GM12878 (cell line): ENCODE measurements around the gene FBXL7. TPM values are rescaled to one million over a fixed set of nuclear protein-coding genes. Genes with fewer than 3 reads are reported as not detected.

Source experiments
- ATAC-seq: fragments of 200-7000 bp; cut with Tn5 transposase; 3 replicates; pipeline ENCODE4 v1.9.1; 2020; ENCODE audit warnings: mild to moderate bottlenecking, moderate library complexity
- BruUV-seq: library from RNA; stranded (reverse); fragments of 400-500 nt; replicated peaks from 2 replicates; lab custom pipeline; 2021; lab: Mats Ljungman, UMichigan
- CTCF ChIA-PET: fragments of 300-600 bp; sonication (Branson Sonifier 250); formaldehyde crosslinking; extraction: SDS; loops from one replicate; lab custom pipeline; 2021; ENCODE audit warnings: inconsistent platforms; lab: Yijun Ruan, JAX
- POLR2A ChIA-PET: fragments of 350-600 bp; formaldehyde crosslinking; extraction: SDS; loops from one replicate; lab custom pipeline; 2021; ENCODE audit warnings: inconsistent platforms; lab: Charles Lee
- RAD21 ChIA-PET: fragments of 300-600 bp; sonication (Branson Sonifier 250); formaldehyde crosslinking; loops from one replicate; lab custom pipeline; 2023; ENCODE audit warnings: antibody characterized with exemption; ENCODE audit not compliant: unreplicated experiment; lab: Charles Lee
- SMC1A ChIA-PET: fragments of 300-600 bp; sonication (Branson Sonifier 250); formaldehyde crosslinking; loops from one replicate; lab custom pipeline; 2023; ENCODE audit not compliant: unreplicated experiment, uncharacterized antibody; lab: Charles Lee
- DNase-seq: peaks from one replicate; pipeline ENCODE4 v3.0.0-alpha.2; 2011; ENCODE audit warnings: low read depth, low spot score
- FAIRE-seq: peaks from 3 replicates; lab custom pipeline; 2011; peaks lifted over from hg19 to GRCh38; lab: Jason Lieb, UNC
- H2AFZ ChIP-seq: 2 replicates; pipeline ENCODE4 v1.6.0; 2011; ENCODE audit warnings: low read depth, low read length, control low read depth; ENCODE audit not compliant: control insufficient read depth
- H3K27ac ChIP-seq: 2 replicates; pipeline ENCODE4 v1.5.1; 2011; ENCODE audit warnings: control low read depth; ENCODE audit not compliant: control insufficient read depth, insufficient read depth
- H3K27me3 ChIP-seq, 2 experiments: replicated peaks in 1 of 2; 2 replicates each; pipeline versions ENCODE4 v1.6.0 to v1.6.1; 2011; ENCODE audit warnings: low read length in 1 of 2; ENCODE audit not compliant: control insufficient read depth in 2 of 2, insufficient read depth in 2 of 2
- H3K36me3 ChIP-seq, 2 experiments: 2 replicates each; pipeline ENCODE4 v1.5.1; 2011; ENCODE audit warnings: low read length in 1 of 2; ENCODE audit not compliant: control insufficient read depth in 2 of 2, insufficient read depth in 2 of 2
- H3K4me1 ChIP-seq: 2 replicates; pipeline ENCODE4 v1.6.1; 2011; ENCODE audit warnings: mild to moderate bottlenecking, low read length, moderate library complexity, mixed read lengths; ENCODE audit not compliant: control insufficient read depth, insufficient read depth
- H3K4me2 ChIP-seq: 2 replicates; pipeline ENCODE4 v1.6.0; 2011; ENCODE audit warnings: control low read depth; ENCODE audit not compliant: control insufficient read depth, insufficient read depth
- H3K4me3 ChIP-seq: fragments of 200-600 bp; sonication (generic); 2 replicates; pipeline ENCODE4 v1.5.1; 2016
- H3K79me2 ChIP-seq: 2 replicates; pipeline ENCODE4 v1.6.0; 2011; ENCODE audit warnings: low read length; ENCODE audit not compliant: control insufficient read depth, insufficient read depth
- H3K9ac ChIP-seq: 2 replicates; pipeline ENCODE4 v1.8.0; 2011; ENCODE audit warnings: low read length, control low read depth, mixed read lengths; ENCODE audit not compliant: control insufficient read depth, insufficient read depth
- H3K9me3 ChIP-seq: replicated peaks from 3 replicates; pipeline ENCODE4 v1.5.1; 2011; ENCODE audit warnings: mild to moderate bottlenecking, low read length; ENCODE audit not compliant: control insufficient read depth, insufficient read depth
- H4K20me1 ChIP-seq: 2 replicates; pipeline ENCODE4 v1.6.0; 2011; ENCODE audit not compliant: control insufficient read depth, insufficient read depth
- CHD4 ChIP-seq: fragments of 200-600 bp; sonication (generic); IDR thresholded peaks from 2 replicates; pipeline ENCODE4 v1.6.1; 2016; ENCODE audit warnings: mild to moderate bottlenecking
- CREM ChIP-seq: IDR thresholded peaks from 2 replicates; pipeline ENCODE4 v1.6.1; 2014; ENCODE audit warnings: antibody characterized with exemption, low read depth
- EP300 ChIP-seq, 2 experiments: fragments of 150-350 bp in 1 of 2; IDR thresholded peaks; 2 replicates each; pipeline ENCODE4 v1.6.1; 2011 to 2012; ENCODE audit warnings: low read depth in 2 of 2, low read length in 2 of 2, borderline replicate concordance in 1 of 2, improper control_type of control experiment in 1 of 2, inconsistent platforms in 1 of 2; ENCODE audit not compliant: control insufficient read depth in 1 of 2
- ESRRA ChIP-seq: IDR thresholded peaks from 2 replicates; pipeline ENCODE4 v1.6.1; 2012; ENCODE audit warnings: mild to moderate bottlenecking, low read length, improper control_type of control experiment
- KAT2A ChIP-seq: conservative IDR thresholded peaks from 2 replicates; pipeline ENCODE4 v1.6.1; 2011; ENCODE audit warnings: low read depth, low read length; ENCODE audit not compliant: control insufficient read depth
- NR2C1 ChIP-seq: fragments of 450-650 bp; IDR thresholded peaks from 2 replicates; pipeline ENCODE4 v1.6.1; 2017; ENCODE audit warnings: antibody characterized with exemption, mild to moderate bottlenecking, moderate library complexity
- TARDBP ChIP-seq: IDR thresholded peaks from 2 replicates; pipeline ENCODE4 v1.6.1; 2016; ENCODE audit warnings: borderline replicate concordance
- WGBS: methylation state at CpG from one replicate; pipeline ENCODE4 v1.1.6; 2016; ENCODE audit warnings: low lambda C conversion rate; ENCODE audit not compliant: insufficient replicate concordance, insufficient coverage; ENCODE audit errors: missing lambda C conversion rate; 5-methylcytosine and 5-hydroxymethylcytosine counted together
- in situ Hi-C: fragments of 300-500 bp; cut with MboI; formaldehyde crosslinking; loops from 9 replicates; pipeline ENCODE4 v1.14.3; 2018; ENCODE audit warnings: mixed read lengths
- intact Hi-C: fragments of 100-400 bp; cut with micrococcal nuclease; formaldehyde crosslinking; loops from one replicate; pipeline ENCODE4 v1.14.2; 2022; ENCODE audit not compliant: unreplicated experiment
- polyA plus RNA-seq, 11 experiments: library from polyadenylated mRNA; depleted of rRNA in 4 of 11; unstranded in 6 of 11; stranded (reverse) in 5 of 11; fragments of >200 nt; fragmentation: Nextera tagmentation in 4 of 11; fragmentation: Illumina TruSeq in 1 of 11; extraction: Ambion mirVana in 4 of 11; extraction: Trizol in 1 of 11; gene quantifications; 1 replicate in 1 of 11; 2 replicates in 10 of 11; pipeline versions ENCODE4 v1.2.1 to v1.2.3, GENCODE V29; 2011 to 2016; ENCODE audit warnings: inconsistent platforms in 2 of 11, missing spikeins in 2 of 11, low read depth in 1 of 11
- total RNA-seq, 4 experiments: library from RNA; depleted of rRNA in 3 of 4; stranded (reverse); fragments of >200 nt in 3 of 4; fragmentation: Illumina TruSeq in 1 of 4; extraction: Trizol in 1 of 4; gene quantifications; 2 replicates each; pipeline versions ENCODE4 v1.2.1 to v1.2.3, GENCODE V29; 2013 to 2021
- TF ChIP-seq, protein P1 (sequence below): fragments of 450-650 bp; IDR thresholded peaks from 2 replicates; pipeline ENCODE4 v1.6.1; 2018; ENCODE audit warnings: mild to moderate bottlenecking, low read depth, moderate library complexity; ENCODE audit not compliant: partially characterized antibody
- TF ChIP-seq, protein P2 (sequence below): fragments of 450-650 bp; IDR thresholded peaks from 2 replicates; pipeline ENCODE4 v1.6.1; 2017; ENCODE audit warnings: borderline replicate concordance
- TF ChIP-seq, protein P3 (sequence below): fragments of 450-650 bp; conservative IDR thresholded peaks from 2 replicates; pipeline ENCODE4 v1.6.1; 2017; ENCODE audit warnings: mild to moderate bottlenecking, moderate library complexity
- TF ChIP-seq, protein P4 (sequence below): IDR thresholded peaks from 2 replicates; pipeline ENCODE4 v1.6.1; 2012; ENCODE audit warnings: low read length, inconsistent platforms
- TF ChIP-seq, protein P5 (sequence below): fragments of 450-650 bp; IDR thresholded peaks from 2 replicates; pipeline ENCODE4 v1.6.1; 2014; ENCODE audit warnings: mild to moderate bottlenecking

FBXL7 gene
- total and polyA plus RNA-seq, 10 of the 15 experiments (the other 5 are each of a cell fraction or from before 2014, with no cell fraction given): 0.03 to 0.44 (median 0.16) TPM

DNA sequence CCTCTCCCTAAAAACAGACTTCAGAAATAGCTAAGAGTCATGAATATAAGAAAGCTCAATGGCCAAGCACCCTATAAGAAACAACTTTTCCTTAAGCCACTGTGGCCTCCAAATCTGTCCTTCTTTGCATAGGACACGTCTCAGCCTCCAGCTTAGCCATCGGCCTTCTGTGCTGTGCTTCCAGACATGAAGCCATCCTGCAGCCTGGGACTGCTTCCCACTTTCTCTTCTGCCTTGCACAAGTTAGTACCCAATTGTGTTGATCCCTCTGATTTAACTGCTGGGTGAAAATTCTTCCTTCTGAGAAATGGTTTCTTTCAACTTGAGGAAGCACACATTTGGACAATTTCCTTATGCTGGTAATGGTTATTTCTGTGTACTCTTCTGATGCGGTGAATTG is 344.9 kb downstream of the FBXL7 start:
- FAIRE-seq: no peak
- ChIA-PET RAD21 (no interaction called here), CTCF (no interaction called here), POLR2A (no interaction called here), SMC1A (no interaction called here)
- in situ Hi-C loops (no loop called here), intact Hi-C loops (no loop called here)
- no peaks in the 10 kb centered on the region for H3K4me1 ChIP-seq
- no peak overlapping the region for H2AFZ ChIP-seq
- no peak for DNase-seq
- H3K9ac ChIP-seq: no peak overlapping the region
- no peaks in the 10 kb centered on the region for H3K79me2 ChIP-seq
- no peak overlapping the region for H3K4me3 ChIP-seq
- 12% methylated on average over 3 of the region's 3 CpGs for whole genome bisulfite sequencing
- no peaks in the 10 kb centered on the region for H4K20me1 ChIP-seq
- no peaks in the 10 kb centered on the region for H3K36me3 ChIP-seq
- H3K27me3 ChIP-seq: no peaks in the 10 kb centered on the region
- no TSS peak for BruUV-seq
- H3K4me2 ChIP-seq: no peak overlapping the region
- no peak overlapping the region for H3K27ac ChIP-seq
- H3K9me3 ChIP-seq: no peaks in the 10 kb centered on the region
- no peak for ATAC-seq
- TF ChIP-seq NR2C1 (no peak), CREM (no peak), TARDBP (no peak), EP300 (IDR thresholded peaks at IDR 0.05; ENCODE audit: borderline replicate concordance in 1 of 2, control insufficient read depth in 1 of 2, low read depth in 2 of 2, low read length in 2 of 2) (no peak), ESRRA (no peak), CHD4 (no peak), KAT2A (no peak)
- TF ChIP-seq, protein P1, sequence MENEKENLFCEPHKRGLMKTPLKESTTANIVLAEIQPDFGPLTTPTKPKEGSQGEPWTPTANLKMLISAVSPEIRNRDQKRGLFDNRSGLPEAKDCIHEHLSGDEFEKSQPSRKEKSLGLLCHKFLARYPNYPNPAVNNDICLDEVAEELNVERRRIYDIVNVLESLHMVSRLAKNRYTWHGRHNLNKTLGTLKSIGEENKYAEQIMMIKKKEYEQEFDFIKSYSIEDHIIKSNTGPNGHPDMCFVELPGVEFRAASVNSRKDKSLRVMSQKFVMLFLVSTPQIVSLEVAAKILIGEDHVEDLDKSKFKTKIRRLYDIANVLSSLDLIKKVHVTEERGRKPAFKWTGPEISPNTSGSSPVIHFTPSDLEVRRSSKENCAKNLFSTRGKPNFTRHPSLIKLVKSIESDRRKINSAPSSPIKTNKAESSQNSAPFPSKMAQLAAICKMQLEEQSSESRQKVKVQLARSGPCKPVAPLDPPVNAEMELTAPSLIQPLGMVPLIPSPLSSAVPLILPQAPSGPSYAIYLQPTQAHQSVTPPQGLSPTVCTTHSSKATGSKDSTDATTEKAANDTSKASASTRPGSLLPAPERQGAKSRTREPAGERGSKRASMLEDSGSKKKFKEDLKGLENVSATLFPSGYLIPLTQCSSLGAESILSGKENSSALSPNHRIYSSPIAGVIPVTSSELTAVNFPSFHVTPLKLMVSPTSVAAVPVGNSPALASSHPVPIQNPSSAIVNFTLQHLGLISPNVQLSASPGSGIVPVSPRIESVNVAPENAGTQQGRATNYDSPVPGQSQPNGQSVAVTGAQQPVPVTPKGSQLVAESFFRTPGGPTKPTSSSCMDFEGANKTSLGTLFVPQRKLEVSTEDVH: no peak
- TF ChIP-seq, protein P2, sequence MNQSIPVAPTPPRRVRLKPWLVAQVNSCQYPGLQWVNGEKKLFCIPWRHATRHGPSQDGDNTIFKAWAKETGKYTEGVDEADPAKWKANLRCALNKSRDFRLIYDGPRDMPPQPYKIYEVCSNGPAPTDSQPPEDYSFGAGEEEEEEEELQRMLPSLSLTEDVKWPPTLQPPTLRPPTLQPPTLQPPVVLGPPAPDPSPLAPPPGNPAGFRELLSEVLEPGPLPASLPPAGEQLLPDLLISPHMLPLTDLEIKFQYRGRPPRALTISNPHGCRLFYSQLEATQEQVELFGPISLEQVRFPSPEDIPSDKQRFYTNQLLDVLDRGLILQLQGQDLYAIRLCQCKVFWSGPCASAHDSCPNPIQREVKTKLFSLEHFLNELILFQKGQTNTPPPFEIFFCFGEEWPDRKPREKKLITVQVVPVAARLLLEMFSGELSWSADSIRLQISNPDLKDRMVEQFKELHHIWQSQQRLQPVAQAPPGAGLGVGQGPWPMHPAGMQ: no peak
- TF ChIP-seq, protein P3, sequence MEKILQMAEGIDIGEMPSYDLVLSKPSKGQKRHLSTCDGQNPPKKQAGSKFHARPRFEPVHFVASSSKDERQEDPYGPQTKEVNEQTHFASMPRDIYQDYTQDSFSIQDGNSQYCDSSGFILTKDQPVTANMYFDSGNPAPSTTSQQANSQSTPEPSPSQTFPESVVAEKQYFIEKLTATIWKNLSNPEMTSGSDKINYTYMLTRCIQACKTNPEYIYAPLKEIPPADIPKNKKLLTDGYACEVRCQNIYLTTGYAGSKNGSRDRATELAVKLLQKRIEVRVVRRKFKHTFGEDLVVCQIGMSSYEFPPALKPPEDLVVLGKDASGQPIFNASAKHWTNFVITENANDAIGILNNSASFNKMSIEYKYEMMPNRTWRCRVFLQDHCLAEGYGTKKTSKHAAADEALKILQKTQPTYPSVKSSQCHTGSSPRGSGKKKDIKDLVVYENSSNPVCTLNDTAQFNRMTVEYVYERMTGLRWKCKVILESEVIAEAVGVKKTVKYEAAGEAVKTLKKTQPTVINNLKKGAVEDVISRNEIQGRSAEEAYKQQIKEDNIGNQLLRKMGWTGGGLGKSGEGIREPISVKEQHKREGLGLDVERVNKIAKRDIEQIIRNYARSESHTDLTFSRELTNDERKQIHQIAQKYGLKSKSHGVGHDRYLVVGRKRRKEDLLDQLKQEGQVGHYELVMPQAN: no peak
- TF ChIP-seq, protein P4, sequence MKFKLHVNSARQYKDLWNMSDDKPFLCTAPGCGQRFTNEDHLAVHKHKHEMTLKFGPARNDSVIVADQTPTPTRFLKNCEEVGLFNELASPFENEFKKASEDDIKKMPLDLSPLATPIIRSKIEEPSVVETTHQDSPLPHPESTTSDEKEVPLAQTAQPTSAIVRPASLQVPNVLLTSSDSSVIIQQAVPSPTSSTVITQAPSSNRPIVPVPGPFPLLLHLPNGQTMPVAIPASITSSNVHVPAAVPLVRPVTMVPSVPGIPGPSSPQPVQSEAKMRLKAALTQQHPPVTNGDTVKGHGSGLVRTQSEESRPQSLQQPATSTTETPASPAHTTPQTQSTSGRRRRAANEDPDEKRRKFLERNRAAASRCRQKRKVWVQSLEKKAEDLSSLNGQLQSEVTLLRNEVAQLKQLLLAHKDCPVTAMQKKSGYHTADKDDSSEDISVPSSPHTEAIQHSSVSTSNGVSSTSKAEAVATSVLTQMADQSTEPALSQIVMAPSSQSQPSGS: no peak
- TF ChIP-seq, protein P5, sequence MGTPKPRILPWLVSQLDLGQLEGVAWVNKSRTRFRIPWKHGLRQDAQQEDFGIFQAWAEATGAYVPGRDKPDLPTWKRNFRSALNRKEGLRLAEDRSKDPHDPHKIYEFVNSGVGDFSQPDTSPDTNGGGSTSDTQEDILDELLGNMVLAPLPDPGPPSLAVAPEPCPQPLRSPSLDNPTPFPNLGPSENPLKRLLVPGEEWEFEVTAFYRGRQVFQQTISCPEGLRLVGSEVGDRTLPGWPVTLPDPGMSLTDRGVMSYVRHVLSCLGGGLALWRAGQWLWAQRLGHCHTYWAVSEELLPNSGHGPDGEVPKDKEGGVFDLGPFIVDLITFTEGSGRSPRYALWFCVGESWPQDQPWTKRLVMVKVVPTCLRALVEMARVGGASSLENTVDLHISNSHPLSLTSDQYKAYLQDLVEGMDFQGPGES: no peak
